GM11168 (cell line): ENCODE data around the gene RAB9B.

Experiments
- in situ Hi-C: fragments of 300-500 bp; cut with MboI; formaldehyde crosslinking; loops from one replicate; pipeline ENCODE4 v1.12.0; 2022; ENCODE audit warnings: low sequenced_read_pairs; ENCODE audit not compliant: unreplicated experiment

Gene RAB9B

DNA sequence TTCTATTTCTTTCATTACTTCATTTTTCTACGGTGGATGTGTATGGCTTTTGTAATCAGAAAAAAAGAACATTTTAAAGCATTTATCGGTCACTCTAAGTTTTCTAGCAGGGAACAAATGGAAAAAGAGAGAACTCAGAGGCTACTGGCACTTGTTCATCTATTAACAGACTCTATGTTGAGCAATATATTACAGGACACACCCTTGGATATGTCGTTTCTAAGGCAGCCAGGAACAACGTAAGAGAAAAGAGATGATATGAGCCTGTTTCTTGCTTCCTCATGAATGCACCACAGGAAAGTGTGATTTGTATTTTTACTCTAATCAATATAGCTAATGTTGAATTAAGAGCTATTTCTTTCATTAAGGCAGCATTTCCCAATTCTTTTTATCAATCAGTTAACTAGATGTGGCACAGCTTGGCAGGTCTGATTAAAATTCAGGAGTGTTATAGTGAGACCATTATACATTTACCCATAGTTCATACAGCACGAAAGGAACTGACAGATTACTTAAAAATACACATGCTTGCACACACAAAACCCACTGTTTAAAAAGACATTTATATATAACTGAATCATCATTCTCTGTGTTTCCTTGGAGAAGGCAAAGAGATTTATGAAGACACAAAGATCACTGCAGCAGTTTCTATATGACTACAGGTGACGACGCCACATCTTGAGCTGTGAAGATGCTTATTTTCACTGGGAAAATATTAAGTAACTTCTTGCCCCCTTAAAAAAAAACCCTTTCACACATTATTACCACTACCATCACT lies 13.0 kb downstream of the RAB9B start:
- in situ Hi-C loops = loop anchor here (10.0 to 25.0 kb wide), 2 partner anchors 104 to 282 kb away; partner anchors contain the start of gene TMEM31

DNA sequence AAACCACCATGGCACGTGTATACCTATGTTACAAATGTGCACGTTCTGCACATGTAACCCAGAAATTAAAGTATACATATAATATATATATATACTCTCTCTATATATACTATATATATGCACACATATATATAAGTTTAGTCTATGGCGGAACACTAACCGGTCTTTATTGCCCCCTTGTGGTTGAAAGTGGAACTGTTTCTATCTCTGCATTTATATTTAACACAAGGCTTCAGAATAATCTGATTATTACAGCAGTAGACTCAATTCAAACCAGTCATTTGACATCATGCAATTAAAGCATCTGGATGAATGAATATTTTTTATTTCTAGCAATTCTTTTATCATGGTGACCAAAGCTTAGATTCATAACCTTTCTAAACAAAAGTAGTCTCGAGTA lies 14.6 kb downstream of the RAB9B start:
- in situ Hi-C loops = loop anchor here (10.0 to 25.0 kb wide), 2 partner anchors 103 to 280 kb away; partner anchors contain the start of gene TMEM31

GRCh38 chrX:103817101-103817500 lies 15.0 kb downstream of the RAB9B start:
- in situ Hi-C loops = loop anchor here (10.0 to 25.0 kb wide), 2 partner anchors 102 to 280 kb away; partner anchors contain the start of gene TMEM31

DNA sequence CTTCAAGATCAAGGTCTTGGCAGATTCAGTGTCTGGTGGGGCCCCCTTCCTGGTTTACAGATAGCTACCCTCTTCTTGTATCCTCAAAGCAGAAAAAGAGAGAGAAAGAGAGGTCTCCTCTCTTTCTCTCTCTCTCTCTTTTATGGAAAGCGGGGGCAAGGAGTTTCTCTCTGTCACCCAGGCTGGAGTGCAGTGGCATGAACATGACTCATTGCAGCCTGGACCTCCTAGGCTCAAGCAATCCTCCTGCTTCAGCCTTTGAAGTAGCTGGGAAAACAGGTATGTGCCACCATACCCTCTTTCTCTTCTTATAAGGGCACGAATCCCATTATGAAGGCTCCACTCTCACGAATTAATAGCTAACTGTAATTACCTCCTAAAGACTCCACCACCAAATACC lies 20.2 kb downstream of the RAB9B start:
- in situ Hi-C loops = loop anchor here (10.0 to 25.0 kb wide), 2 partner anchors 97 to 275 kb away; partner anchors contain the start of gene TMEM31

DNA sequence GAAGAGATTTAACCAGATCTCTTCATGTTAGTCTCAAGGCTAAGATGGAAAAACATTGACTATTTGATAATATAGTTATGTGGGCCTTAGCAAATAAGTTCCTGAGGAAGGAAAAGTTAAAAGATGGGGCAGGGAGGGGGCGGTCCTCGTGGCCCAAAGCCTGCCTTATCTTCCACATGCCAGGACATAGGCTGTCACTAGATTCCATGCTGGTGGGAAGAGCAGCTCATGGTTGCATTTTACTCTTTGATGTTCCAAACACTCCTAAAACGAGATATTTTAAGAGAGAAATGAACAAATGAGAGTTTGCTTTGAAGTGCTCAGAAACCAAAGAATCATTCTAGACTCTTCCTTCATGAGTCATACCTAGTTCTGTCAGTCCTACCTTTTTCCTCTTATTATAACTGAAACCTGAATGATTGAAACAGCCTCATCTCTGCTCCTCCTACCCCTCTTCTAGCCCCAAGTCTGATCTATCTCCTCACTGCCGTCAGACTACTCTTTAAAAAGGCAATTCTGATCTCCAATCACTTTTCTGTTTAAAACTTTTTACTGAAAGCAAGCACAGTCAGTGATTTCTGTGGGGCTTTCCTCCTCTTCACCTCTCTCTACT lies 25.1 kb downstream of the RAB9B start:
- in situ Hi-C loops = loop anchor here (25.0 kb wide), 1 partner anchor 270 kb away; no protein-coding TSS in a partner anchor

- in situ Hi-C loops = loop anchor here (25.0 kb wide), 1 partner anchor 269 kb away; no protein-coding TSS in a partner anchor
These were observed 26.2 kb downstream of the RAB9B start for GRCh38 chrX:103805860-103806259.

GRCh38 chrX:103800318-103800717 lies 31.7 kb downstream of the RAB9B start:
- in situ Hi-C loops = loop anchor here (25.0 kb wide), 1 partner anchor 263 kb away; no protein-coding TSS in a partner anchor

- in situ Hi-C loops = no loop called here
These were observed 34.4 kb downstream of the RAB9B start for GRCh38 chrX:103797691-103798090.

GRCh38 chrX:103794119-103794518 lies 37.9 kb downstream of the RAB9B start:
- in situ Hi-C loops = no loop called here

- in situ Hi-C loops = no loop called here
These were observed 38.5 kb downstream of the RAB9B start for GRCh38 chrX:103793545-103793940.

DNA sequence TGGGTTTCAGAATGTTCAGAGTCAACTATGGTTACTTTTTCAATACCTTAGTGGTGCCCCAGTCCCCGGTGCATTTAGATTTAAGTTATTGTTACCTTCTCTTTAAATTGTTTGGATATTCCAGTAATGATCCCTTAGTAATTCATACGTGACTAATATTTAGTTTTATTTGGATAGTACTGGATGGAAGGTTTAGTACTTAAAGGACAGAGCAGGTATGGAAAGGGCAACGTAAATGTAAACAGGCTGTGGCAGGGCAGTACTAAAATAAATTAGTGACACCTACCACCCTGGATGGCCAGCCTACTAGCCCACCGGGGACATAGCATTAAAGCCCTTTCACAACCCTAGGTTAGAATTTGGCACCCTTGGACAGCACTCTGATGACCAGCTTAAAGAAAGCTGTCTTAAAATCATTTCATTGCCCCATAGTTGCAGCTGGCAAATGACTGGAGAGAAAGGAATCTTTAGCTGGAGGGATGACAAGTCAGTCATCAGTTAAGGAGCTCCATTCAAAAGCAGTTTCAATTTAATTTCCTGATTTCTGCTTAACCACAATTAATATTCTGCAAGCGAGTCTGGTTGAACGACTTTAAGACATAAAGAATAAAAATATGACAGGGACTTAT lies 39.0 kb downstream of the RAB9B start:
- in situ Hi-C loops = no loop called here

GRCh38 chrX:103791826-103792485 lies 40.1 kb downstream of the RAB9B start:
- in situ Hi-C loops = no loop called here

- in situ Hi-C loops = no loop called here
These were observed 40.8 kb downstream of the RAB9B start for GRCh38 chrX:103791228-103791627.

- in situ Hi-C loops = no loop called here
These were observed 43.1 kb downstream of the RAB9B start for GRCh38 chrX:103789004-103789403.

DNA sequence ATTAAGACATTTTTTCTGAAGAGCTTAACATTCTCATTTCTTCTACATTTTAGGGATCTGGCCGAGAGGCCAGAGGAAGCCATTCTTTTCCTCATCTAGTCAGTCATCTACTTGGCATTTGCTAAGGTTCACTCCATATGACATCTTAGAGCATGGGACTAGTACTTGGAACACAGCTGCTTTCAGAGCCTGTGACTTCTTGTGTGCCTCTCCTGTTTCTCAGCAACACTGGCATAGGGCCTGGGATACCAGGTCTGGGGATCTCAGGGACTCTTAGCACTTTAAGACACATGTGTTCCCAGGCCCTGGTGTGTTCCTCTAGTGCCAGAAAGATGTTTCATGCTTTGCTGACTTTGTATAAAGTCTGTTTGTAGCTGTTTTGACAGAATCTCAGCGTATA lies 48.1 kb downstream of the RAB9B start:
- in situ Hi-C loops = no loop called here

DNA sequence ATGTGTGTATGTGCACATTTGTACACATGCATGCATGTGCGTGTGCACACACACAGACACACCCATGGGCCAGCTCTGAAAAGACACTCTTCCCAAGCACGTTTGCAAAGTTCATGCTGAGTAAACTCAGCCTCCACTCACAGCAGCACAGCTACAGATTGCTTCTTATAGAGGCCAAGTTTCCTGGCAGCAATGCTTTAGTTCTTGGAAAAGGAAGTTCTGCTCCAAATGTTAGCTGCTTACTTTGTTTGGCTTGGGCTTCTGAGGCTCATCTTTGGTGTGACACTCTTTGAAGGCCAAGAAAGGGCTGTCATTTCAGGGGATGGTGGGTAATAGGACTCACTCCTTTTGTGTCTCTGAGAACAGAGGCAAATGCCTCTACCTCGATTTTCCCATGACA lies 48.9 kb downstream of the RAB9B start:
- in situ Hi-C loops = no loop called here

- in situ Hi-C loops = no loop called here
These were observed 49.4 kb downstream of the RAB9B start for GRCh38 chrX:103782640-103783039.

DNA sequence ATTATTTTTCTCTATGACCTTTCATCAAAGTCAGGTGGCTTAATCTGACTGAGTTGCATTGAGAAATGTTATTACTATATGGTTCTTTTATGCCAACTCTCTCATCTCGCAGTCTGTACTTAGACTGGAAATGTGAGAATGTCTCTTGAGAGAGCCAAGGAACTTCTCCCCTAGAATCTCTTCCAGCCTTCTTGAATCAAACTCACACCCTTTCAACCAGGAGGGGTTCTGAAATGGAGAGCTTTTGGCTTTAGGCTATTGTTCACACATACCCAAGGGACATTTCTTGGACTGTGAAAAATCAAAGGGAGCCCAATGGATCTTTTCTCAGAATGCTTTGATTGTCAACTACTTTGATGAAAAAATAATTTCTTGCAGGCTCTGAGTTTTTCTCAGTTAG lies 50.4 kb downstream of the RAB9B start:
- in situ Hi-C loops = no loop called here

GRCh38 chrX:103781062-103781402 lies 51.0 kb downstream of the RAB9B start:
- in situ Hi-C loops = no loop called here

GRCh38 chrX:103780336-103781061 lies 51.6 kb downstream of the RAB9B start:
- in situ Hi-C loops = no loop called here
